ENCODE results near the gene CD320.
"Not testable (repeated sequence)": the region's sequence is repeated elsewhere in the genome, so short reads cannot be mapped to it uniquely, and the experiment has no call there.

CD320 gene

GRCh38 chr19:8333767-8334457 is 25.8 kb upstream of the CD320 start:
- no peak for DNase-seq (ENCODE audit: low spot score)

- DNase-seq (ENCODE audit: low spot score): no peak
Measured at GRCh38 chr19:8332976-8333766, 25.0 kb upstream of the CD320 start.

DNA sequence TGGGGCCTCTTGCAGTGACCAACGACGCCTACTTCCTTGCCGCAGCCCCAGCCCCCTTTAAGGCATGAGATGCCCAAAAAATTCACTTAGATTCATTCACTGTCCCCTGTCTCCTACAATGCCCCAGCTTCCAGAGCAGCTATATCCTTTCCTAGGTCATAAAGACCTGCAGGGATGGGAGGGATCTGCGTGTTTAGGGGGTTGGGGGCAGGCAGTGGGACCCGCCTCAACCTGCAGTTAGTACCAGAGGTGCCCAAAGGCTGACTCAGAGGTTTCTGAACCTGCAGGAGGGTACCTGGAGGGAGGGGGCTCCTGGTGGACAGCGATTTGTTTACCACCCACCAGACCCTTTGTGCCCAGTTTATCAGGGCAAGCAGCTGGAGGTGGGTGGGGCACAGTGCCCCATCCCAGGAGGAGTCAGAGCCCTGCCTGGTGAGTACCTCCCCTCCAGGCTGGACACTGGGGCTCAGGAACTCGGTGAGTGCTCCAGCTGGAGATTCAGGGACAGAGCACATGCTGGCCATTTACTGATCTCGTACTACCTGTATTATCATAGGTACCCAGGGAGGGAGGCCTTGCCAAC is 23.2 kb upstream of the CD320 start:
- DNase-seq (ENCODE audit: low spot score): no peak

DNA sequence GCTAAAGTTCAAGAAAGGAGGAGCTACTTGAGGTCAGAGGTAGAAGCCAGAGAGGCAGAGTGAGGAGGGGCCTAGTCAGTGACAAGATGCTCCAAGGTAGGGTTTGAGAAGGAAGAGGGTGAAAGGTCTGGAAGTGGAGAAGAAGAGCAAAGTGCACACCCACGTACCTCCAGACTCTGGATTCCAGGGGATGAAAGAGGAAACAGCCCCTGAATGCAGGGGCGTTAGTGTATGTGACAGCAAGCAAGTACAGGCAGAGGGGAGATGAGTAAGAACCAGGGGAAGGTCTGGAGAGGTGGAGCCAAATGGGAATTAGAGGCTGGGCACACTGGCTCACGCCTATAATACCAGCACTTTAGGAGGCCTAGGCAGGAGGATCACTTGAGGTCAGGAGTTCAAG is 21.8 kb upstream of the CD320 start:
- no peak for DNase-seq (ENCODE audit: low spot score)

DNA sequence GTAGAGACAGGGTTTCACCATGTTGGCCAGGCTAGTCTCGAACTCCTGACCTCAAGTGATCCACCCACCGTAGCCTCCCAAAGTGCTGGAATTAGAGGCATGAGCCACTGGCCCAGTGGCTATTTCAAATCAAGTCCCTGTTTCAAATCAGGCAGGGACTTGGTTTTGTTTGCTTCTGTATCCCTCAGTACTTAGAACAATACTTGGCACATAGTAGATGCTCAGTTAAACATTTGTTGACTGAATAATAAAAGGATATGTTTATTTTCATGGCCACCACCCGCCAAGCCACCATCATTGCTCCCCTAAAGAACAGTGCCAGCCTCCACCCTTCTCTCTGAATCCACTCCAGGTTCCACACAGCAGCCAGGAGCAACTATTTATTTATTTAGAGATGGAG is 17.3 kb upstream of the CD320 start:
- no peak for DNase-seq (ENCODE audit: low spot score)

- DNase-seq (ENCODE audit: low spot score): no peak
Measured at GRCh38 chr19:8324186-8325050, 16.3 kb upstream of the CD320 start.

DNA sequence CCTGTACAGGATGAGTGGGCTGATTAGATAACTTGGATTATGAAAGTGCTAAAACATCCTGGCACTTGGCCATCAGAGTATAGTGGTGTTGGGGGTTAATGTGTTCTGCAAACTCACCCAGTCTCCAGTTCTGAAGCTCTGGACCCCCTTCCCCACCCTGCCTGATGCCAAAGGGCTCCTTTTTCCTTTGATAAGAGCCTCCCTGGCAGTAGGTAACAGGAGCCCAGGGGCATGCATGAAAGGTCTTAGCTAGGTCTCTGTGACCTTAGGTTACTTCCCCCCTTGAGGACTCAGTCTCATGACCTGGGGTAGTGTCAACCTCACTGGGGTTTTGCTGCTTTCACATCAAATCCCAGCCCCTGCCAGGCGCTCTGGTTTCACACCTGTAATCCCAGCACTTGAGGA is 15.6 kb upstream of the CD320 start:
- DNase-seq (ENCODE audit: low spot score): no peak

- no peak for DNase-seq (ENCODE audit: low spot score)
Measured at GRCh38 chr19:8322638-8322997, 14.5 kb upstream of the CD320 start.

- DNase-seq (ENCODE audit: low spot score): no peak
Measured at GRCh38 chr19:8321986-8322637, 14.0 kb upstream of the CD320 start.

- peak; percentile 97 for DNase-seq (ENCODE audit: low spot score)
Measured at GRCh38 chr19:8321067-8321985, 13.2 kb upstream of the CD320 start, which contains the start of the genes NDUFA7 and RPS28. TSS of gene NDUFA7 (minus strand) at chr19:8321375. CDS start at chr19:8321358, 17 bp downstream. TSS of gene RPS28 (plus strand) at chr19:8321496. CDS start at chr19:8321531, 35 bp downstream.

DNA sequence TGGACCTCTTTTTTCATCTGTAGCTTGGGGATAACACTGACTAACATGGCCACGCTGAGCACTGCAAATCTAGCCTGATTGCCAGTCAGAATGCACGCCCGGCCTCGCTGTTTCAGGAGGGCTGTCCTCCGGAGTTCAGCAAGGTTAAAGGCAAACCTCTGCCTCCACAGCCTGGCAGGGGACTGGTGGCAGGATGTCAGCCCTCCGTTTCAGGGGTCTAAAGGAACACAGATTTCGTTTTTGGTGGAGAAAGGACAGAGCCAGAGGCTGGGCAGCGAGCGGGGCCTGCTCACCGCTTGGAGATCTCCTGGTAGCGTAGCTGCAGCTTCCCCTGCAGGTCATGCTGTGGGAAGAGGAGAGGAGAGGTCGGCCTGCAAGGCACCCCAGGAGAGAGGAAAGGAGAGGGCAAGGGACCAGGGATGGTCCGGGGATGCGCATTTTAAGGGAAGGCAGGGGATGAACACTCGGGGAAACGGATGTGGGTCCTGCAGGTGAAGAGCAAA is 12.5 kb upstream of the CD320 start:
- DNase-seq (ENCODE audit: low spot score): no peak

DNA sequence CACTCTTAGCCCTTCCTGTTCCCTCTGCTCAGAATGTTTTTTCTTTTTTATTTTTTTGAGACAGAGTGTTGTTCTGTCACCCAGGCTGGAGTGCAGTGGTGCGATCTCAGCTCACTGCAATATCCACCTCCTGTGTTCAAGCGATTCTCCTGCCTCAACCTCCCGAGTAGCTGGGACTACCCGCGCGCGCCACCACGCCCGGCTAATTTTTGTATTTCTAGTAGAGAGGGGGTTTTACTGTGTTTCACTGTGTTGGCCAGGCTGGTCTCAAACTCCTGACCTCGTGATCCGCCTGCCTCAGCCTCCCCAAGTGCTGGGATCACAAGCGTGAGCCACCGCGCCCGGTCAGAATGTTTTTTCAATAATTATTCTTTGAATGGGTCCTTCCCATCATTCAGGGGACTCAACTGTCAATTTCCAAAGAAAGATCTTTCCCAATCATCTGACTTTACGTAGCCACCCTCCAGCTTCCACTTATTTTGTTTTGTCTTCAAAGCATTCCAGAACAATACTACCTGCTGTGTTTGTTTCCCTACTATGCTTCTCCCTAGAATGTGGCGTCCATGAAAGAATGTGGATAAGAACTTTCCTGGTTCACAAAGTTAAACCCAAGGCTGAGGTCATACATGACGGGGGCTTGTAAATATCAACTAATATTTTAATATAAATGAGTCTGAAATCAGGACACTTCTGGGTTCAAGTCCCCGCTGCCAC is 11.8 kb upstream of the CD320 start:
- DNase-seq (ENCODE audit: low spot score): no peak

GRCh38 chr19:8318835-8319234 is 10.7 kb upstream of the CD320 start:
- not testable (repeated sequence) for DNase-seq (ENCODE audit: low spot score)

DNA sequence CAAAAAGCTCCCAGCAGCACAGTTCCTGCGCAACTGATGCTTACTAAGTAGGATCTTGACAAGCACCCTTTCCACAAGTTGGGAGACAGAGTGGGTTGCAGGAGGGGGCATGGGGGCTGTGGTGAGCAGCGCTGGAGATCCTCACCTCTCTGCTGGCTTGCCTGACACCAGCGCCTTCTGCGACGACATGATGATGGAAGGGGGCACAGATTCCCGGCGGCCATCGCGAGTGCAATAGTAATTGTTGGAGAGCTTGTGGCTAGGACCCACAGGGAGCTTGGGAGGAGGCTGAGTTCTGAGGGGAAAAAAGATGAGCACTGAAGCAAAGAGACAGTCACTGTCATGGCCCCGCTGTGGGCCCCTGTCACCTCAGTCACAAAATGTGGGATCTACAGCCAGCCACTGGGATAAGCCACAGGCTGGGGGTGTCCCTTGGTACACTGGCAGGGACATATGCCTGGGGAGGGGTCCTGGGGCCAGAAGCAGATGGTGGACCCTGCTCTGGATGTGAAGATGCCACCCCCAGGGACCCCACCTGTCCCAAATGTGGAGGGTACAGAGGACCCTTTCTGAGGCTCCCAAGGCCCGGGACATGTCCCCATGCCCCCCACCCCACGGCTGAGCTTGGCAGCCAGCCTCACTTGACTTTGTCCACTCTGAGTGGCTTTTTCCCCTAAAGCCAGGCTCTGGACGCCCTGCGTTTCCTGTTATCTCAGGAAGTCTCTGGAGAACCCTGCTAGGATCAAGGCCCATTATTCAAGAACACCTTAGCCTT is 8.4 kb upstream of the CD320 start:
- DNase-seq (ENCODE audit: low spot score): no peak

GRCh38 chr19:8314981-8315640 is 7.0 kb upstream of the CD320 start:
- not testable (repeated sequence) for DNase-seq (ENCODE audit: low spot score)

DNA sequence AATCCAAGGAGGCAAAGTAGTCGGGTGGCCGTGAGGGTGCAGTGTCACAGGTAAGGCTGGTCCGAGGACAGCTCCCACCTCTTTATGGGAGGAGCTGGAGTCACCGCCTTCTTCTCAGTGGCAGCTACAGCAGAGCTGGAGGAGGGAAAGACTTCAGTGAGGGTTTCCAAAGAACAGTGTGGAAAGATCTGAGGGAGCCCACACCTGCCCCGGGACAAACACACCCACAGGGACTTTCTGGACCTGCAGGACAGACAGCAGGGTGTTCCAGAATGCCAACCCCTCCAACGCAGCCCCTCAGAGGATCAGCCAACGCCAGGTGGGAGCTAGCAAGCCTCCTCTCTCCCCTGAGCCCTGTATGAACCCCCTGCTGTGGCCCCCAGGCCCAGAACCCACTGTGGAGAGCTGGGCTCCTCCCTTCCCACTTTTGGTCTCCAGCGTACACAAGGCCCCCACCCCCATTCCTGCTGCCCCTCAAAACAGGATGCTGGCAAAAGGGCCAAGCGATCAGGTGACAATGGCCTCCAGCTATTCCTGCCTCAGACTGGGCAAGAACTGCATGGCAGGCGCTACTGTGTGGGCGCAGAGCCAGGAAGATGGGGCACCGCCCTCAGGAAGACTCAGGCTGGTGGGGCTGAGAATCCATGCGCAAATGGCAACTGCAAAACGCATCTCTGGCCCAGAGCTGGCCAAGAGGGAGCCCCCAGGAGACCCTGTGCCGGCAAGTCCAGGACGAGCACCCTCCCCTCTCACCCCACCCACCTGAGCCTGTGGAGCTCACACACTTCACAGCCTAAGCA is 3.5 kb upstream of the CD320 start:
- DNase-seq (ENCODE audit: low spot score): no peak

- DNase-seq (ENCODE audit: low spot score): no peak
Measured at GRCh38 chr19:8310342-8311055, 2.3 kb upstream of the CD320 start.
